GM23248 (cell line): ENCODE results near the gene EIF4ENIF1.
"Not testable (repeated sequence)": the region's sequence is repeated elsewhere in the genome, so short reads cannot be mapped to it uniquely, and the experiment has no call there.

Experiments used
- EZH2 ChIP-seq: fragments of 200-600 bp; sonication (generic); IDR thresholded peaks from 2 replicates; pipeline ENCODE4 v1.6.1; 2018; ENCODE audit warnings: antibody characterized with exemption, mild to moderate bottlenecking; ENCODE audit not compliant: insufficient read depth, poor library complexity, severe bottlenecking
- EZH2phosphoT487 ChIP-seq: fragments of 200-600 bp; sonication (generic); IDR thresholded peaks from 2 replicates; pipeline ENCODE4 v1.6.1; 2018; ENCODE audit warnings: antibody characterized with exemption, moderate library complexity, mild to moderate bottlenecking, low read depth; ENCODE audit not compliant: insufficient read depth

- TF ChIP-seq EZH2, EZH2phosphoT487: not testable (repeated sequence)
Measured at GRCh38 chr22:31507517-31507916, 17.9 kb upstream of the EIF4ENIF1 start.
